ENCODE measurements around the gene COL4A4.
"Not testable (repeated sequence)": the region's sequence is repeated elsewhere in the genome, so short reads cannot be mapped to it uniquely, and the experiment has no call there.

The COL4A4 gene

GRCh38 chr2:227115761-227116160 is 48.2 kb downstream of the COL4A4 start:
- no peak for DNase-seq (ENCODE audit: low spot score)

GRCh38 chr2:227106845-227107759 is 56.9 kb downstream of the COL4A4 start:
- peak; percentile 59 for DNase-seq (ENCODE audit: low spot score)

- no peak for DNase-seq (ENCODE audit: low spot score)
These were observed 60.4 kb downstream of the COL4A4 start for GRCh38 chr2:227103583-227103982.

GRCh38 chr2:227099340-227099739 is 64.7 kb downstream of the COL4A4 start:
- no peak for DNase-seq (ENCODE audit: low spot score)

- no peak for DNase-seq (ENCODE audit: low spot score)
These were observed 65.9 kb downstream of the COL4A4 start for GRCh38 chr2:227098162-227098515.

- no peak for DNase-seq (ENCODE audit: low spot score)
These were observed 66.4 kb downstream of the COL4A4 start for GRCh38 chr2:227097495-227098161.

- DNase-seq (ENCODE audit: low spot score): no peak
These were observed 68.7 kb downstream of the COL4A4 start for GRCh38 chr2:227095346-227095745.

GRCh38 chr2:227082286-227082685 is 81.7 kb downstream of the COL4A4 start:
- DNase-seq (ENCODE audit: low spot score): no peak

GRCh38 chr2:227079726-227080125 is 84.3 kb downstream of the COL4A4 start:
- no peak for DNase-seq (ENCODE audit: low spot score)

GRCh38 chr2:227065065-227065464 is 98.9 kb downstream of the COL4A4 start:
- DNase-seq (ENCODE audit: low spot score): not testable (repeated sequence)

GRCh38 chr2:227058888-227059399 is 105.1 kb downstream of the COL4A4 start:
- DNase-seq (ENCODE audit: low spot score): no peak

GRCh38 chr2:227057743-227058447 is 106.1 kb downstream of the COL4A4 start:
- no peak for DNase-seq (ENCODE audit: low spot score)

- no peak for DNase-seq (ENCODE audit: low spot score)
These were observed 106.9 kb downstream of the COL4A4 start for GRCh38 chr2:227057060-227057459.

- no peak for DNase-seq (ENCODE audit: low spot score)
These were observed 110.0 kb downstream of the COL4A4 start for GRCh38 chr2:227054006-227054405.

GRCh38 chr2:227052879-227053278 is 111.1 kb downstream of the COL4A4 start:
- DNase-seq (ENCODE audit: low spot score): no peak

- DNase-seq (ENCODE audit: low spot score): no peak
These were observed 120.0 kb downstream of the COL4A4 start for GRCh38 chr2:227043981-227044380.

- no peak for DNase-seq (ENCODE audit: low spot score)
These were observed 125.3 kb downstream of the COL4A4 start for GRCh38 chr2:227038550-227039189.

GRCh38 chr2:227036527-227036926 is 127.5 kb downstream of the COL4A4 start:
- no peak for DNase-seq (ENCODE audit: low spot score)

- DNase-seq (ENCODE audit: low spot score): no peak
These were observed 128.2 kb downstream of the COL4A4 start for GRCh38 chr2:227035711-227036367.

GRCh38 chr2:227033471-227034148 is 130.4 kb downstream of the COL4A4 start:
- peak; percentile 28 for DNase-seq (ENCODE audit: low spot score)

- DNase-seq (ENCODE audit: low spot score): no peak
These were observed 132.6 kb downstream of the COL4A4 start for GRCh38 chr2:227031379-227031778.

Data from cerebellar cortex (tissue), 1 donor.